Spleen (tissue), 7 donors: ENCODE measurements around the gene NPC1.

Experiments
- CTCF ChIP-seq, 11 experiments: fragments of 200-600 bp in 7 of 11; fragments of 450-650 bp in 4 of 11; sonication (generic) in 4 of 11; IDR thresholded peaks in 8 of 11; conservative IDR thresholded peaks in 3 of 11; 1 replicate in 7 of 11; 2 replicates in 4 of 11; pipeline versions ENCODE4 v1.4.0 to v1.8.0; 2016 to 2021; ENCODE audit warnings: antibody characterized with exemption in 11 of 11, inconsistent platforms in 4 of 11, mild to moderate bottlenecking in 1 of 11
- POLR2A ChIP-seq, 3 donors: fragments of 450-650 bp; IDR thresholded peaks; one replicate each; pipeline ENCODE4 v1.5.1; 2017; ENCODE audit warnings: antibody characterized with exemption in 3 of 3, mild to moderate bottlenecking in 1 of 3
- donor health status: DM: no; HTN: no; CAD: no; lungs with moderate emphysema.
- donor health status: DM: no; HTN: no; CAD: no.
- donor health status: DM: no; HTN: no; CAD: no.

- TF ChIP-seq CTCF (IDR thresholded peaks at IDR 0.05 in 8 of 11, conservative IDR thresholded peaks at IDR 0.05 in 3 of 11) (no peak), POLR2A (IDR thresholded peaks at IDR 0.05) (no peak)
Measured at GRCh38 chr18:23540867-23541266, 45.4 kb downstream of the NPC1 start.
